WTC11 (cell line): ENCODE results near the gene KRTAP21-2. TPM values are rescaled to one million over a fixed set of nuclear protein-coding genes. Genes with fewer than 3 reads are reported as not detected.
"Not testable (repeated sequence)": the region's sequence is repeated elsewhere in the genome, so short reads cannot be mapped to it uniquely, and the experiment has no call there.

Experiments
- ATAC-seq: fragments of 200-7000 bp; cut with Tn5 transposase; 2 replicates; pipeline ENCODE4 v1.10.0; 2021; ENCODE audit warnings: mild to moderate bottlenecking, moderate library complexity
- CTCF ChIA-PET: fragments of 300-600 bp; sonication (Branson Sonifier 250); formaldehyde crosslinking; loops from one replicate; lab custom pipeline; 2021; ENCODE audit warnings: antibody characterized with exemption; lab: Charles Lee
- POLR2A ChIA-PET: fragments of 350-600 bp; sonication (Branson Sonifier 250); formaldehyde crosslinking; loops from one replicate; lab custom pipeline; 2021; ENCODE audit warnings: antibody characterized with exemption; lab: Charles Lee
- DNase-seq: peaks from one replicate; pipeline ENCODE4 v3.0.0; 2021; ENCODE audit warnings: low spot score
- H3K27ac Mint-ChIP-seq: 2 replicates; pipeline ENCODE4 v1.8.0; 2021; ENCODE audit warnings: mixed read lengths
- H3K27me3 Mint-ChIP-seq: 2 replicates; pipeline ENCODE4 v1.8.0; 2021; ENCODE audit warnings: low read depth, mild to moderate bottlenecking, moderate library complexity, mixed read lengths
- H3K36me3 Mint-ChIP-seq: 2 replicates; pipeline ENCODE4 v1.8.0; 2021; ENCODE audit warnings: mixed read lengths
- H3K4me1 Mint-ChIP-seq: 2 replicates; pipeline ENCODE4 v1.8.0; 2022; ENCODE audit warnings: mixed read lengths
- H3K4me3 Mint-ChIP-seq: 2 replicates; pipeline ENCODE4 v1.8.0; 2021; ENCODE audit warnings: mild to moderate bottlenecking, moderate library complexity, mixed read lengths
- H3K9me3 Mint-ChIP-seq: 2 replicates; pipeline ENCODE4 v1.8.0; 2021; ENCODE audit warnings: mixed read lengths
- CBFB ChIP-seq: sonication (generic); formaldehyde crosslinking; IDR thresholded peaks from 2 replicates; pipeline ENCODE4 v1.8.1; 2022; ENCODE audit warnings: mild to moderate bottlenecking, low read depth, missing genetic modification reagents
- CREB1 ChIP-seq: sonication (generic); formaldehyde crosslinking; IDR thresholded peaks from 2 replicates; pipeline ENCODE4 v1.8.0; 2023; ENCODE audit warnings: mild to moderate bottlenecking, missing genetic modification reagents
- E2F4 ChIP-seq: sonication (generic); formaldehyde crosslinking; IDR thresholded peaks from 2 replicates; pipeline ENCODE4 v1.8.1; 2022; ENCODE audit warnings: low read depth, mild to moderate bottlenecking, moderate library complexity, missing genetic modification reagents, borderline replicate concordance
- ETV6 ChIP-seq: sonication (generic); formaldehyde crosslinking; IDR thresholded peaks from 2 replicates; pipeline ENCODE4 v1.8.1; 2022; ENCODE audit warnings: mild to moderate bottlenecking, missing genetic modification reagents
- FOXJ3 ChIP-seq: sonication (generic); formaldehyde crosslinking; IDR thresholded peaks from 2 replicates; pipeline ENCODE4 v1.9.0; 2021; ENCODE audit warnings: missing genetic modification reagents, mild to moderate bottlenecking, borderline replicate concordance
- FOXK1 ChIP-seq: sonication (generic); formaldehyde crosslinking; IDR thresholded peaks from 2 replicates; pipeline ENCODE4 v1.8.0; 2022; ENCODE audit warnings: mild to moderate bottlenecking, moderate library complexity, missing genetic modification reagents
- FOXP1 ChIP-seq: sonication (generic); formaldehyde crosslinking; IDR thresholded peaks from 2 replicates; pipeline ENCODE4 v1.8.0; 2022; ENCODE audit warnings: missing genetic modification reagents, mild to moderate bottlenecking, moderate library complexity, borderline replicate concordance
- FOXP4 ChIP-seq: sonication (generic); formaldehyde crosslinking; IDR thresholded peaks from 2 replicates; pipeline ENCODE4 v1.8.0; 2022; ENCODE audit warnings: mild to moderate bottlenecking, missing genetic modification reagents
- GABPB1 ChIP-seq: sonication (generic); formaldehyde crosslinking; IDR thresholded peaks from 2 replicates; pipeline ENCODE4 v1.8.1; 2023; ENCODE audit warnings: mild to moderate bottlenecking, missing genetic modification reagents
- HMGXB4 ChIP-seq: sonication (generic); formaldehyde crosslinking; IDR thresholded peaks from 2 replicates; pipeline ENCODE4 v1.8.1; 2023; ENCODE audit warnings: mild to moderate bottlenecking, moderate library complexity, missing genetic modification reagents
- JAZF1 ChIP-seq: fragments of 250-450 bp; sonication (Bioruptor Pico); IDR thresholded peaks from 2 replicates; pipeline ENCODE4 v1.9.0; 2021; ENCODE audit warnings: moderate library complexity, mild to moderate bottlenecking, inconsistent platforms
- KAT7 ChIP-seq: sonication (generic); formaldehyde crosslinking; IDR thresholded peaks from 2 replicates; pipeline ENCODE4 v1.8.1; 2023; ENCODE audit warnings: missing genetic modification reagents, mild to moderate bottlenecking, borderline replicate concordance
- MYBL2 ChIP-seq: sonication (generic); formaldehyde crosslinking; IDR thresholded peaks from 2 replicates; pipeline ENCODE4 v1.8.1; 2023; ENCODE audit warnings: mild to moderate bottlenecking, moderate library complexity, missing genetic modification reagents
- NR2C2 ChIP-seq: sonication (generic); formaldehyde crosslinking; IDR thresholded peaks from 2 replicates; pipeline ENCODE4 v1.8.0; 2022; ENCODE audit warnings: mild to moderate bottlenecking, missing genetic modification reagents
- PRDM15 ChIP-seq: sonication (generic); formaldehyde crosslinking; IDR thresholded peaks from 2 replicates; pipeline ENCODE4 v1.8.0; 2022; ENCODE audit warnings: missing genetic modification reagents
- ZNF121 ChIP-seq: sonication (generic); formaldehyde crosslinking; IDR thresholded peaks from 2 replicates; pipeline ENCODE4 v1.8.0; 2023; ENCODE audit warnings: missing genetic modification reagents
- ZNF232 ChIP-seq: sonication (generic); formaldehyde crosslinking; IDR thresholded peaks from 2 replicates; pipeline ENCODE4 v1.8.0; 2022; ENCODE audit warnings: mild to moderate bottlenecking, missing genetic modification reagents
- ZNF416 ChIP-seq: fragments of 250-450 bp; sonication (Bioruptor Pico); IDR thresholded peaks from 2 replicates; pipeline ENCODE4 v1.9.0; 2021; ENCODE audit warnings: mild to moderate bottlenecking, inconsistent platforms
- ZNF671 ChIP-seq: fragments of 250-450 bp; sonication (Bioruptor Pico); IDR thresholded peaks from 2 replicates; pipeline ENCODE4 v1.8.0; 2021; ENCODE audit warnings: mild to moderate bottlenecking
- total RNA-seq: library from RNA; stranded (reverse); gene quantifications from 3 replicates; pipeline ENCODE4 v1.2.3, GENCODE V29; 2021
- TF ChIP-seq, protein P1 (sequence below): sonication (generic); formaldehyde crosslinking; conservative IDR thresholded peaks from 2 replicates; pipeline ENCODE4 v1.8.1; 2023; ENCODE audit warnings: mild to moderate bottlenecking, low read depth, missing genetic modification reagents, moderate library complexity
- TF ChIP-seq, protein P2 (sequence below): sonication (generic); formaldehyde crosslinking; IDR thresholded peaks from 2 replicates; pipeline ENCODE4 v1.8.1; 2022; ENCODE audit warnings: missing genetic modification reagents, borderline replicate concordance

KRTAP21-2 gene
- total RNA-seq, 1 experiment from 2014 or later = not detected

- no peaks in the 10 kb centered on the region for H3K36me3 Mint-ChIP-seq
- no peak overlapping the region for H3K4me3 Mint-ChIP-seq
- no peaks in the 10 kb centered on the region for H3K4me1 Mint-ChIP-seq
- DNase-seq (no peak), ATAC-seq (no peak)
- H3K9me3 Mint-ChIP-seq = no peaks in the 10 kb centered on the region
- ChIA-PET POLR2A (no interaction called here), CTCF (no interaction called here)
- no peaks in the 10 kb centered on the region; the same call in 1 of the 2 replicates for H3K27me3 Mint-ChIP-seq
- TF ChIP-seq E2F4 (no peak), CREB1 (CRISPR knock-in tag) (no peak), ETV6 (CRISPR knock-in tag) (no peak), ZNF232 (no peak), FOXP4 (CRISPR knock-in tag) (no peak), ZNF671 (no peak), CBFB (CRISPR knock-in tag) (no peak), NR2C2 (CRISPR knock-in tag) (no peak)
- no peak overlapping the region for H3K27ac Mint-ChIP-seq
These were observed 11.2 kb upstream of the KRTAP21-2 start for GRCh38 chr21:30758306-30758705.

GRCh38 chr21:30755328-30755727 is 8.3 kb upstream of the KRTAP21-2 start, which contains the start of gene KRTAP21-1:
TSS of gene KRTAP21-1 (minus strand) at chr21:30755428. CDS start at chr21:30755378, 50 bp downstream.
- H3K4me3 Mint-ChIP-seq, ATAC-seq, CTCF ChIA-PET, H3K36me3 Mint-ChIP-seq, DNase-seq, POLR2A ChIA-PET, H3K27ac Mint-ChIP-seq, H3K9me3 Mint-ChIP-seq, H3K27me3 Mint-ChIP-seq, H3K4me1 Mint-ChIP-seq: not testable (repeated sequence)

DNA sequence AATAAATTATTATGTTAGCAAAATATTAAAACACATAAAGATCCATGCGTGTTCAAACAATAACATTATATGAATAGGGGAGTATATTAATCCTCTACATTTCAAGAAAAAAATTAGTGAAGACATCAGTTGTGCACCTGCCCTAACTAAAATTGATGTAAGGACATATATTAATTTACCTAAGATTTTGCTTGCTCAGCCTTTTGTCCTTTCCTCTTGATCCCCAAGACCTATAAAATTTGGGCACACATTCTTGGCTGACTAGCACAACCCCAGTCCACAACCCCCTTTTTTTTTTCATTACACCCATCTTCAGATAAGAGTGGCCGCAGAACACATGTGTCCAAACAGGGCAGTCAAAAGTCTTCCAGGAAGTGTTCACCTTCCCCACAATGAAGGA is 6.6 kb downstream of the KRTAP21-2 start:
- ATAC-seq (no peak), DNase-seq (no peak)
- H3K9me3 Mint-ChIP-seq = peaks cover 11% of the 10 kb centered on the region
- TF ChIP-seq FOXP1 (CRISPR knock-in tag) (no peak), JAZF1 (CRISPR knock-in tag) (no peak), KAT7 (CRISPR knock-in tag) (no peak), FOXJ3 (CRISPR knock-in tag) (no peak), MYBL2 (CRISPR knock-in tag) (no peak), FOXK1 (CRISPR knock-in tag) (no peak), PRDM15 (CRISPR knock-in tag) (no peak), HMGXB4 (CRISPR knock-in tag) (no peak), CREB1 (CRISPR knock-in tag) (no peak), ZNF121 (no peak), GABPB1 (CRISPR knock-in tag) (no peak), ZNF416 (no peak)
- TF ChIP-seq, protein P1, sequence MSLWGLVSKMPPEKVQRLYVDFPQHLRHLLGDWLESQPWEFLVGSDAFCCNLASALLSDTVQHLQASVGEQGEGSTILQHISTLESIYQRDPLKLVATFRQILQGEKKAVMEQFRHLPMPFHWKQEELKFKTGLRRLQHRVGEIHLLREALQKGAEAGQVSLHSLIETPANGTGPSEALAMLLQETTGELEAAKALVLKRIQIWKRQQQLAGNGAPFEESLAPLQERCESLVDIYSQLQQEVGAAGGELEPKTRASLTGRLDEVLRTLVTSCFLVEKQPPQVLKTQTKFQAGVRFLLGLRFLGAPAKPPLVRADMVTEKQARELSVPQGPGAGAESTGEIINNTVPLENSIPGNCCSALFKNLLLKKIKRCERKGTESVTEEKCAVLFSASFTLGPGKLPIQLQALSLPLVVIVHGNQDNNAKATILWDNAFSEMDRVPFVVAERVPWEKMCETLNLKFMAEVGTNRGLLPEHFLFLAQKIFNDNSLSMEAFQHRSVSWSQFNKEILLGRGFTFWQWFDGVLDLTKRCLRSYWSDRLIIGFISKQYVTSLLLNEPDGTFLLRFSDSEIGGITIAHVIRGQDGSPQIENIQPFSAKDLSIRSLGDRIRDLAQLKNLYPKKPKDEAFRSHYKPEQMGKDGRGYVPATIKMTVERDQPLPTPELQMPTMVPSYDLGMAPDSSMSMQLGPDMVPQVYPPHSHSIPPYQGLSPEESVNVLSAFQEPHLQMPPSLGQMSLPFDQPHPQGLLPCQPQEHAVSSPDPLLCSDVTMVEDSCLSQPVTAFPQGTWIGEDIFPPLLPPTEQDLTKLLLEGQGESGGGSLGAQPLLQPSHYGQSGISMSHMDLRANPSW (CRISPR knock-in tag) = no peak
- TF ChIP-seq, protein P2, sequence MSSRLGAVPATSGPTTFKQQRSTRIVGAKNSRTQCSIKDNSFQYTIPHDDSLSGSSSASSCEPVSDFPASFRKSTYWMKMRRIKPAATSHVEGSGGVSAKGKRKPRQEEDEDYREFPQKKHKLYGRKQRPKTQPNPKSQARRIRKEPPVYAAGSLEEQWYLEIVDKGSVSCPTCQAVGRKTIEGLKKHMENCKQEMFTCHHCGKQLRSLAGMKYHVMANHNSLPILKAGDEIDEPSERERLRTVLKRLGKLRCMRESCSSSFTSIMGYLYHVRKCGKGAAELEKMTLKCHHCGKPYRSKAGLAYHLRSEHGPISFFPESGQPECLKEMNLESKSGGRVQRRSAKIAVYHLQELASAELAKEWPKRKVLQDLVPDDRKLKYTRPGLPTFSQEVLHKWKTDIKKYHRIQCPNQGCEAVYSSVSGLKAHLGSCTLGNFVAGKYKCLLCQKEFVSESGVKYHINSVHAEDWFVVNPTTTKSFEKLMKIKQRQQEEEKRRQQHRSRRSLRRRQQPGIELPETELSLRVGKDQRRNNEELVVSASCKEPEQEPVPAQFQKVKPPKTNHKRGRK = no peak
- CTCF ChIA-PET = no interaction called here
- POLR2A ChIA-PET = no interaction called here
- H3K4me3 Mint-ChIP-seq = no peak overlapping the region
- no peak overlapping the region for H3K27ac Mint-ChIP-seq
- H3K36me3 Mint-ChIP-seq = no peaks in the 10 kb centered on the region
- H3K27me3 Mint-ChIP-seq = no peaks in the 10 kb centered on the region; the same call in 1 of the 2 replicates
- H3K4me1 Mint-ChIP-seq = no peaks in the 10 kb centered on the region
